Mesodermal cell (in vitro differentiated cells): ENCODE results near the gene ITGA8.
"Not testable (repeated sequence)": the region's sequence is repeated elsewhere in the genome, so short reads cannot be mapped to it uniquely, and the experiment has no call there.

ENCODE experiments used
- H3K27ac ChIP-seq: 2 replicates; pipeline ENCODE4 v1.7.0; 2013; ENCODE audit warnings: mild to moderate bottlenecking, low read depth, low read length, moderate library complexity; ENCODE audit not compliant: severe bottlenecking
- H3K36me3 ChIP-seq: 2 replicates; pipeline ENCODE4 v1.7.1; 2013; ENCODE audit warnings: mild to moderate bottlenecking, low read length, moderate library complexity; ENCODE audit not compliant: control insufficient read depth, insufficient read depth
- H3K4me1 ChIP-seq: one replicate; pipeline ENCODE4 v1.7.1; 2013; ENCODE audit warnings: mild to moderate bottlenecking, low read length; ENCODE audit not compliant: insufficient read depth, control insufficient read depth, poor library complexity, severe bottlenecking
- H3K4me3 ChIP-seq: 2 replicates; pipeline ENCODE4 v1.7.0; 2013; ENCODE audit warnings: low read length, control low read depth, mild to moderate bottlenecking; ENCODE audit not compliant: insufficient read depth, poor library complexity, severe bottlenecking; ENCODE audit errors: extremely low read depth
- H3K9me3 ChIP-seq: 2 replicates; pipeline ENCODE4 v1.7.1; 2013; ENCODE audit warnings: mild to moderate bottlenecking, low read length, moderate library complexity; ENCODE audit not compliant: control insufficient read depth
- WGBS, 2 experiments: methylation state at CpG; one replicate each; pipeline ENCODE4 v1.1.5; 2013; ENCODE audit warnings: missing lambda C conversion rate in 2 of 2; ENCODE audit not compliant: insufficient coverage in 2 of 2; 5-methylcytosine and 5-hydroxymethylcytosine counted together

Gene ITGA8

GRCh38 chr10:15587271-15587670 lies 132.5 kb downstream of the ITGA8 start:
- no peaks in the 10 kb centered on the region for H3K36me3 ChIP-seq
- H3K4me1 ChIP-seq, result peaks cover 4% of the 10 kb centered on the region
- WGBS, 2 experiments, result 100% methylated on average over 1 to 2 of the region's 3 CpGs
- no peak overlapping the region for H3K4me3 ChIP-seq
- no peak overlapping the region for H3K27ac ChIP-seq
- H3K9me3 ChIP-seq, result no peaks in the 10 kb centered on the region

DNA sequence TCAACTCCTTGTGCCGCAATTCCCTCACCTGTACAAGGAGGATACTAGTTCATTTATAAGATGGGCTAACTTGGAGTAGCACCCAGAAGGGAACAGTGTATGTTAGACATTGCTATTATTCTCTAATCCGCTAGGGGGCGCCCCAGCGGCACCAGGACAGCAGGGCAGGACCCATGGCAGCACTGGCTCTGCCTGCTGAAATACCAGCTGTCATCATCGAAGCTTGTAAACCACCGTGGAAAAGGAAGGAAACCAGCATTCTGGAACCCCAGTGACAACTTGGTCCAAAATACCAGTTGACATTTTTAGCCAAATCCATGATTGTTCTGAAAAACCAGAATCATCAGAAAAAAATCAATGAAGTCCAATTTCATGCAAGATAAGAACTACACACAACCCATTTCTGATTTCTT lies 134.4 kb downstream of the ITGA8 start:
- peaks cover 4% of the 10 kb centered on the region for H3K4me1 ChIP-seq
- no peak overlapping the region for H3K27ac ChIP-seq
- 13 to 24% methylated on average over 4 to 5 of the region's 6 CpGs for WGBS, 2 experiments
- H3K4me3 ChIP-seq, result no peak overlapping the region
- H3K9me3 ChIP-seq, result no peaks in the 10 kb centered on the region
- H3K36me3 ChIP-seq, result no peaks in the 10 kb centered on the region

GRCh38 chr10:15582972-15583371 lies 136.8 kb downstream of the ITGA8 start:
- H3K4me1 ChIP-seq, H3K36me3 ChIP-seq, H3K9me3 ChIP-seq, H3K4me3 ChIP-seq, H3K27ac ChIP-seq: not testable (repeated sequence)
- no CpG with 5 or more reads among the region's 2 CpGs for WGBS, 2 experiments

DNA sequence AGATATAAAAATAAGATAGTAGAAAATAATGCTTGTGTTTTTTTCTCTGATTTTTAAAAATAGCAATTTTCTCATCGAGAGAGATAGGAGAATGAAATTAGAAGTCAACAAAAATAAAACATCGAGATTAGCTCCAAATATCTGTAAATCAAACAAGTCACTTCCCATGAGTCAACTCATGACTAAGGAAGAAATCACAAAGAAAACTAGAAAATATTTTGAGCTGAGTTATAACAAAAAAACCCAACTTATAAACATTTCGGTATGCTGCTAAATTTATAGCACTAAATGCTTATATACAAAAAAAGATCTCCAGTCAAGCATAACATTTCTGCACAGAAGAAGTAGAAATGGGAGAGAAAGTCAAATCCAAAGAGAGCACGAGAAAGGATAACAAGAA lies 140.1 kb downstream of the ITGA8 start:
- Histone ChIP-seq H3K36me3 (no peaks in the 10 kb centered on the region), H3K27ac (no peak overlapping the region), H3K9me3 (no peaks in the 10 kb centered on the region), H3K4me1 (no peaks in the 10 kb centered on the region), H3K4me3 (no peak overlapping the region)
- no CpG with 5 or more reads among the region's 4 CpGs for WGBS, 2 experiments

DNA sequence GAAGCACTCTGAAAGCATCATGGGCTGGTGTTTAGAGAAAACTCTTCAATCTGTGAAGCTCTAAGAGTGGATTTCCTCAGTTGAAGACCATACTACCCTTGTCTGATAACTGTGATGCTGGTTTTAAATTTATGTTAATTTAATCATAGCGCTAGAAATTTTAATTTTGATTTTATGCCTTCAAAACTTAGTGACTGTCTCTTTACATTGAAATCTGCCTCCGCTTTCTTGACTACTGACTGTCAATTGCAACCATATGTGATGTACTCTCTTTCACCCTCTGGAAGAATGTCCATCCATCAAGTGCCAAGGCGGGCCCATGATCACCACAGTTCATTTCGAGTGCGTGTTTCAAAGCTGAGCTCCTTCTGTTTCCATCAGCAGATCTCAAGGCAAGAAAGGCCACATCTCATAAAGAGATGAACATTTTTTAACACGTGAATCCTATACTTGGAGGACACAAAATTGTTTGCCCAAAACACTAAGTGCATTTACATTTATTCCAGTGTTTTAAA lies 147.1 kb downstream of the ITGA8 start:
- no peaks in the 10 kb centered on the region for H3K4me1 ChIP-seq
- H3K4me3 ChIP-seq, result no peak overlapping the region
- no peaks in the 10 kb centered on the region for H3K9me3 ChIP-seq
- no peak overlapping the region for H3K27ac ChIP-seq
- no peaks in the 10 kb centered on the region for H3K36me3 ChIP-seq
- 90 to 95% methylated on average over 5 of the region's 6 CpGs for WGBS, 2 experiments

DNA sequence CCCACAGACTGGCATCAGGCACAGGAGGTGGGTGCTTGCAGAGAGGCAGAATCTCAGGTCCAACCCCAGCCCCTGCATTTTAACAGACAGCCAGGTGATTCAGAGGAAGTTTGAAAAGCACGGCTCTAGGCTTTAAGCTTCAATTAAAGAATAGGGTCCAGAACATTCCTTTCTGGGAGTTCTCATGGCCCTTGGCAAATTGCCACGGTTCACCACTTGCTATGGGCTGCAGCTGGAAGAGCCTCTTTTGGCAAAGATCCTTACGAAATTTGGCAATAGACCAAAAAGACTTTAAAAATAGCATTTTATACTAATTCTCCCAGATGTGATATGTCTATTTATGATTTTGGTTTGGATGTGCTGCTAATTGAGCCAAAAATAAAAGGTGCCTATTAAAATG lies 148.1 kb downstream of the ITGA8 start:
- H3K36me3 ChIP-seq, result no peaks in the 10 kb centered on the region
- WGBS, 2 experiments, result 67 to 72% methylated on average over 2 of the region's 3 CpGs
- no peak overlapping the region for H3K4me3 ChIP-seq
- H3K9me3 ChIP-seq, result no peaks in the 10 kb centered on the region
- H3K27ac ChIP-seq, result no peak overlapping the region
- no peaks in the 10 kb centered on the region for H3K4me1 ChIP-seq

DNA sequence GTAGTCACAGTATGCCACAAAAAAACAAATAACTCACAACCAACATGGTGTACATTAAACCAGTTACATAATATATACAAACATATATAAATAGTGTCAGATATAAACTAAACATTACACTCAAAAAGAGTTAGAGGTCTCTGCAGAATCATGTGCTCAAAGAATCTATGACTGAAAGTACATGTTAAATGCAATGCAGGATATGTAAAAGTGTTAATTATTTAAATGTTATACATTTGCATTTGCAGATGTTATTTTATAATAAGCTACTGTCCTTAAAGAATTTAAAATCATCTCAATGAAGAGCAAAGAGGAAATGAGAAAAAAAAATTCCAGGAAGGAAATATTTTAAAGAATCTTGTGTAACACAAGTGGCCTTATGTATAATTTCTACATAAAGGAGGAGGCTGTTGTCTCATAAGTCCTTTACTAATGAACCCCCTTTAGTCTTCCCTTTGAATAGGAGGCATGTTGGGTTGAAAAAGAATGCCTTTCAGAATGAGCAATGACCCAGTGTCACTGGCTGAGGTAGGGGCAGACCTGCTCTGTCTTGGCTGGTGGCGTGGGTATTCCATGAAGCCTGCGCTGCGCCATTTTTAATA lies 148.9 kb downstream of the ITGA8 start:
- H3K36me3 ChIP-seq, result no peaks in the 10 kb centered on the region
- no peaks in the 10 kb centered on the region for H3K4me1 ChIP-seq
- no peak overlapping the region for H3K27ac ChIP-seq
- WGBS, 2 experiments, result 93 to 100% methylated on average over 3 of the region's 3 CpGs
- H3K9me3 ChIP-seq, result no peaks in the 10 kb centered on the region
- H3K4me3 ChIP-seq, result no peak overlapping the region

GRCh38 chr10:15567952-15568351 lies 151.8 kb downstream of the ITGA8 start:
- no peak overlapping the region for H3K27ac ChIP-seq
- H3K4me3 ChIP-seq, result no peak overlapping the region
- H3K9me3 ChIP-seq, result no peaks in the 10 kb centered on the region
- WGBS, 2 experiments, result 92 to 100% methylated on average over 1 of the region's 1 CpG
- no peaks in the 10 kb centered on the region for H3K36me3 ChIP-seq
- no peaks in the 10 kb centered on the region for H3K4me1 ChIP-seq

GRCh38 chr10:15563246-15563645 lies 156.5 kb downstream of the ITGA8 start:
- Histone ChIP-seq H3K27ac (no peak overlapping the region), H3K4me3 (no peak overlapping the region), H3K36me3 (no peaks in the 10 kb centered on the region), H3K9me3 (no peaks in the 10 kb centered on the region), H3K4me1 (peaks cover 6% of the 10 kb centered on the region)
- WGBS, 2 experiments, result 83% methylated on average over 1 of the region's 1 CpG; no CpG with 5 or more reads in 1 of the 2 experiments

DNA sequence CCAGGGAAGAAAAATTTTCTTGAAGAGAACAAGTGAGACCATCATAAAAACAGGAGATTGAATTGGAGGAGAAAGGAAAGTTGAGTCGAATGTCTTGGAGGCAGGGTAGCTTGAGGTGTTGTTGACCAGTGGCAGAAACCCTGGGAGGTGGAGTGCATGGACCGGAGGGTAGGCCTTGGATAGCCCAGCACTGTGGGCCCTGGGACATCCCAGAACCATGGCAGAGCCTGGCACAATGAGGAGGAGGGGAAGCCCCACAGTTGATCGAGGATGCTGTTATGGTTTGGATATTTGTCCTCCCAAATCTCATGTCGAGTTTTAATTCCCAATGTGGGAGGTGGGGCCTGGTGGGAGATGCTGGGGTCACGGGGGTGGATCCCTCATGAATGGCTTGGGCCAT lies 157.1 kb downstream of the ITGA8 start:
- H3K27ac ChIP-seq, result no peak overlapping the region
- no peak overlapping the region for H3K4me3 ChIP-seq
- no peaks in the 10 kb centered on the region for H3K36me3 ChIP-seq
- 93 to 94% methylated on average over 3 to 5 of the region's 5 CpGs for WGBS, 2 experiments
- H3K9me3 ChIP-seq, result no peaks in the 10 kb centered on the region
- peaks cover 13% of the 10 kb centered on the region for H3K4me1 ChIP-seq

- no peak overlapping the region for H3K4me3 ChIP-seq
- 95% methylated on average over 10 of the region's 10 CpGs for WGBS, 2 experiments
- peaks cover 13% of the 10 kb centered on the region for H3K4me1 ChIP-seq
- no peaks in the 10 kb centered on the region for H3K9me3 ChIP-seq
- H3K36me3 ChIP-seq, result no peaks in the 10 kb centered on the region
- no peak overlapping the region for H3K27ac ChIP-seq
Measured at GRCh38 chr10:15562116-15562515, 157.6 kb downstream of the ITGA8 start.
